Inflammatory macrophage (primary cell): Measurements from ENCODE around the gene CDH12.
"Not testable (repeated sequence)": the region's sequence is repeated elsewhere in the genome, so short reads cannot be mapped to it uniquely, and the experiment has no call there.

ENCODE experiments used
- DNase-seq, 2 donors: peaks; one replicate each; pipeline ENCODE4 v3.0.0-alpha.2; 2020 to 2022

The CDH12 gene

GRCh38 chr5:22431406-22431805 is 421.7 kb downstream of the CDH12 start:
- DNase-seq: no peak

GRCh38 chr5:22411554-22412349 is 441.4 kb downstream of the CDH12 start:
- DNase-seq: no peak

GRCh38 chr5:22391956-22392355 is 461.2 kb downstream of the CDH12 start:
- DNase-seq: no peak

GRCh38 chr5:22390888-22391287 is 462.3 kb downstream of the CDH12 start:
- no peak for DNase-seq

- DNase-seq: no peak
Observed at GRCh38 chr5:22372826-22373660, 480.1 kb downstream of the CDH12 start.

GRCh38 chr5:22372376-22372775 is 480.8 kb downstream of the CDH12 start:
- no peak for DNase-seq

GRCh38 chr5:22354956-22355355 is 498.2 kb downstream of the CDH12 start:
- no peak for DNase-seq

GRCh38 chr5:22352493-22352892 is 500.7 kb downstream of the CDH12 start:
- DNase-seq: no peak

- DNase-seq: no peak
Observed at GRCh38 chr5:22351178-22351577, 502.0 kb downstream of the CDH12 start.

- no peak for DNase-seq
Observed at GRCh38 chr5:22348027-22348426, 505.1 kb downstream of the CDH12 start.

GRCh38 chr5:22344000-22344399 is 509.1 kb downstream of the CDH12 start:
- no peak for DNase-seq

- DNase-seq: no peak
Observed at GRCh38 chr5:22341406-22341805, 511.7 kb downstream of the CDH12 start.

- not testable (repeated sequence) for DNase-seq
Observed at GRCh38 chr5:22332949-22333348, 520.2 kb downstream of the CDH12 start.

- no peak for DNase-seq
Observed at GRCh38 chr5:22329683-22330082, 523.5 kb downstream of the CDH12 start.

- DNase-seq: no peak
Observed at GRCh38 chr5:22319798-22320197, 533.3 kb downstream of the CDH12 start.

GRCh38 chr5:22316294-22316693 is 536.9 kb downstream of the CDH12 start:
- DNase-seq: no peak

- not testable (repeated sequence) for DNase-seq
Observed at GRCh38 chr5:22315052-22315451, 538.1 kb downstream of the CDH12 start.

GRCh38 chr5:22314548-22314947 is 538.6 kb downstream of the CDH12 start:
- DNase-seq: no peak

GRCh38 chr5:22306011-22306410 is 547.1 kb downstream of the CDH12 start:
- DNase-seq: no peak

GRCh38 chr5:22295832-22296231 is 557.3 kb downstream of the CDH12 start:
- DNase-seq: no peak

GRCh38 chr5:22293147-22293546 is 560.0 kb downstream of the CDH12 start:
- no peak for DNase-seq

- no peak for DNase-seq
Observed at GRCh38 chr5:22278164-22278563, 575.0 kb downstream of the CDH12 start.

- no peak for DNase-seq
Observed at GRCh38 chr5:22277006-22277405, 576.1 kb downstream of the CDH12 start.

- not testable (repeated sequence) for DNase-seq
Observed at GRCh38 chr5:22265855-22266254, 587.3 kb downstream of the CDH12 start.
